GM19395 (cell line): Measurements from ENCODE around the gene FBN2.
"Not testable (repeated sequence)": the region's sequence is repeated elsewhere in the genome, so short reads cannot be mapped to it uniquely, and the experiment has no call there.

Experiments
- ATAC-seq: cut with Tn5 transposase; IDR thresholded peaks from one replicate; pipeline ENCODE4 v1.9.1; 2021; ENCODE audit warnings: mild to moderate bottlenecking, moderate library complexity; ENCODE audit not compliant: unreplicated experiment

FBN2 gene

DNA sequence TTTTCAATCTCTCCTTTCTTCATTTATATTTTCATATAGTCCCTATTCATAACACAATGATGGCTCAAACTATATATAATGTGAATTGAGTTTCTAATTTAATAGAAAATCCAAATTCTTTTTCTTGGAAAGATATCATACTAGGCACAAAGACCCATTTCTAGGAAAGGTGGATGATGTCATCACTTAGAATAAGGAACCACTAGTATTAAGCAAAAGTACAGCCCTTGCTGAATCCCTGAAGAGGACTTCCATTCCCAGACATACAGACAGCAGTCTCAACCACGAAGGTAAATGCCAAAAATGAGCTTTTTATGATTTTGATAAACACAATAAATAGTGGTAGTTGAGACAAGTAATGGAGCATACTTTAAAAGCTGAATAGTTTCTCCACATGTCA, 210.0 kb downstream of the FBN2 start:
- ATAC-seq = no peak

DNA sequence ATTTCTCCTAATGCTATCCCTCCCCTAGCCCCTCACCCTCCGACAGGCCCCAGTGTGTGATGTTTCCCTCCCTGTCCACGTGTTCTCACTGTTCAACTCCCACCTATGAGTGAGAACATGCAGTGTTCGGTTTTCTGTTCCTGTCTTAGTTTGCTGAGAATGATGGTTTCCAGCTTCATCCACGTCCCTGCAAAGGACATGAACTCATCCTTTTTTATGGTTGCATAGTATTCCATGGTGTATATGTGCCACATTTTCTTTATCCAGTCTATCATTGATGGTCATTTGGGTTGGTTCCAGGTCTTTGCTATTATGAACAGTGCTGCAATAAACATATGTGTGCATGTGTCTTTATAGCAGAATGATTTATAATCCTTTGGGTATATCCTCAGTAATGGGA, 216.6 kb downstream of the FBN2 start:
- ATAC-seq = not testable (repeated sequence)

- no peak for ATAC-seq
Measured at GRCh38 chr5:128318691-128319090, 219.4 kb downstream of the FBN2 start.

GRCh38 chr5:128317481-128317880, 220.6 kb downstream of the FBN2 start:
- ATAC-seq = no peak

DNA sequence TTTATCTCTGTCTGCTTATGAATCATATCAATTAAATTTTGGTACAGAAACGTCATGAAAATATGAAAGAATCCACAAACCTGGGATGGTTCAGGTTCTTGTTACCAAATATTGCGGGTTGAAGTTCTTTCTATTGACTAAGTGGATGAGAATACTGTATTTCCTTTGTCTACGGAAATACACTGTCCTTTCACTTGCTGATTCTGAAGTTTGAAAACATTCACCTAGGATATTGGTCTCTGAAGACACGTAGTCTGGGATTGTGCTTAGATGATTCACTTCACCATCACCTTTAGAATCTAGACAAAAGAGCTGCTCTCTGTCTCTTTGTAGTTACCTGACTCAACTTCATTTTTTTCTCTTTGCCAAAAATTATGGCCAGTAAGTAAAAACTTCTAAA, 222.4 kb downstream of the FBN2 start:
- ATAC-seq = no peak

- no peak for ATAC-seq
Measured at GRCh38 chr5:128305341-128305740, 232.7 kb downstream of the FBN2 start.

DNA sequence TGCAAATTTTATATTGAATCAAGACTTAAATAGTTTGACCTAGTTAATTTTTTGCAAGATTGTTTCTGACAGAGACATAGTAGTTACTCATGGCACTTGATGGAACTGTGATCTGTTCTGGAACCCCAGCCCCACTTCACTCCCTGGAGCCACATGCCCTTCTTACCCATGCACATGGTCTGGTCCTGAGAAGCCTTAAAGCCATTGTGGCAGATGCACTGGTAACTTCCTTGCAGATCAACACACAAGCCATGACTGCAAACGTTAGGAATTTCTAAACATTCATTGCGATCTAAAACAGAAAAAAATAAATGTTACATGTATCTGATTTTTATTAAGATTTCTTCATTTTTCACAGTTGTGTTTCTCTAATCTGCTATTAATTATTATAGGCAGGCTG, 233.3 kb downstream of the FBN2 start:
- ATAC-seq = no peak

DNA sequence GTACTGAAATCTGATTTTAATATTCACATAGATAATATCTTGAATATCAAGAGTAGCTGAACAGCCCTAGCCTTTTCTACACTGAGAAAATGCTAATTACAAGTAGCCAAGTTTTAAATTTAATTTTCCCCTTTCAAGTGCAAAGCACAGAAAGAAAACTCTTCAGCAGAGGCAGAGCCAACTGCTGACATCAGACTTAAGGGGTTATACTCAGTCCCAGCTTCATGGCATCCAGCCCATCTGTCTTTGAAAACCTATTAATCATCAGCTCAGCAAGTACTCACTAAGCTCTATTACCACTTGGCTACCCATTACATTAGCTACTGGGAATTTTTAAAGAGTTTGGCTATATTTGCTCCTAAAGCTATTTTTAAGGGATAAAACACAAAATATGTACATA, 234.0 kb downstream of the FBN2 start:
- ATAC-seq = no peak

- no peak for ATAC-seq
Measured at GRCh38 chr5:128303593-128303992, 234.5 kb downstream of the FBN2 start.

DNA sequence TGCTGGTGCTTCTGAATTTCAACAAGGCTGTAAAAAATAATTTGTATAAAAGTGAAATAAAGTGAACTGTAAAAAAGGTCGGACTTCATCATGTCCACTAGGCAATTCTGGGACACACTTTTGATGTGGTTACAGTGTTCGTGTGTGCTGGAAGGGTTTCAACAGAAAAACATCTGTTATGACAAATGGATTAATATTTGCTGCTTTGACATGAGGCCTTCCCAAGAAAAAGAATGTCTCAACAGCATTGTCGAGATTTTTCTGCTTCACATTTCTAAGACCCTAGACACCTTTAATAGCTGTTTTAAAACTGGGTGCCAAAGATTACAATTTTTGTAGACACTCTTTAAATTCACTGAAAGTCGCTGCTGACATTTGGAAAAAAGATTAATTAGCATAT, 237.9 kb downstream of the FBN2 start:
- ATAC-seq = no peak

DNA sequence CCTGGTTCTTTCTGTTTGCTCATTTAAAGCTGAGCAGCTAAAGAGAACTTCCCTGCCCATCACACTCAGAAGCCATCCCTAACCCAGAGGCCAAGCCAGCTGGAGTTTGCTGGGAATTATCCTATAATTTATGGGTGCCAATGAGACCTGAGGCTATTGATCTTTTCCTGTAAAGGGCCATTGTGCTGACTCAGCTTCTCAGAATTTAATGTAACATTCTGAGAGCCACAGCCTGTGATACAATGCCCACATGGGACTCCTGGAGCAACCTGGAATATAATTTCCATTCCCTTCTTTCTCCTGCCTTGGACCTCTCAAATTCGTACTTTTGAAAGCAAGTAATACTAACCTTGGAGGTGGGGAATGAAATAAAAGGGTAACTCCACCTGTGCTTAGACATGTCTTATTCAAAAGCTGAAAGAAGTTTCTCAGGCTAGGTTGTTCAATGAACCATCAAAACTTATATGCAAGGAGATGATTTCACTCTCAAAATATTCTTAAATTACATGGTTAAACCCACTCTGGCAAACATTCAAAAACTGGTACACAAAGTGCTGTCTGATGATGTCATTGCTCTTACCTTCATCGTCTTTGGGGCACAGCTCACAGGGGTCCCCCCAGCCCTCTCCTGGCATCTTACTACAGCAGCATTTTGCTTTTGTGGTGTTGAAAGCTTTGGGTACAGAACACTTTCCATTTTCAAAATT, 247.7 kb downstream of the FBN2 start:
- no peak for ATAC-seq

DNA sequence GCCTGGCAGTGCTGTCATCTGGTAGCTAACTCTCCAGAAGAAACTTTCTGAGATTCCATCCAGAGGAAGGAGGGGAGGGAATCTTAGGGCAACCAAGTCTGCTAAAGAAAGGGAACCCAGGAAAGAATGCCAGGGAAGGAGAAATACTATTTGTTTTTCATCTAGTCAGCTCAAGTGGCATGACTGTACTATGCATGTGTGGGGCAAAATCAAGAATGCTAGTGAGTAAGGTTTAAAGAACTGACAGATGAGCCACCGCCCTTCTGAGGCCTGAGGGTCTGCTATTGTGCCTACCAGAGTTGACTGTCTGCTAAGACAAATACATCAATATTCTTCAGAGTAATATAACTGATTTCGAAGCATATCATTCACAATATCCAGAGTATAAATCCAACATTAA, 250.3 kb downstream of the FBN2 start:
- no peak for ATAC-seq

GRCh38 chr5:128284236-128284635, 253.8 kb downstream of the FBN2 start:
- ATAC-seq = no peak

GRCh38 chr5:128279345-128279744, 258.7 kb downstream of the FBN2 start:
- no peak for ATAC-seq

GRCh38 chr5:128276537-128277216, 261.4 kb downstream of the FBN2 start:
- ATAC-seq = no peak

DNA sequence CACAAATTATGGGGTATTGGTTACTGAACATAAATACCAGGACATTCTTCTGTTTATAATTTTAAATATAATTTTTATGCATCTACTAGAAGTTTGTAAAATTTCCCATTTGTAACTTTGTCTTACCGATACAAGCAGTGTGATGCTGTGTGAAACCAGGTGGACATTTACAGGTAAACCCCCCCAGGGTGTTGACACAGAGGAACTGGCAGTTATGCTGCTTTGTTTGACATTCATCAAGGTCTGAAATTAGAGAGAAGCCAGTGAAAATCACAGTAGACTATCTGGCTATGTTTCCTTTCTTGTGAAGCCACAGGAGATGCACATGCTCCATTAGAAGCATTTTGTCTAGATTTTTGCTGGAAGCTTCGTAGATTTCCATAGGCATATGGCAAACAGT, 263.6 kb downstream of the FBN2 start:
- ATAC-seq = no peak

- ATAC-seq = no peak
Measured at GRCh38 chr5:128273736-128274135, 264.3 kb downstream of the FBN2 start.

DNA sequence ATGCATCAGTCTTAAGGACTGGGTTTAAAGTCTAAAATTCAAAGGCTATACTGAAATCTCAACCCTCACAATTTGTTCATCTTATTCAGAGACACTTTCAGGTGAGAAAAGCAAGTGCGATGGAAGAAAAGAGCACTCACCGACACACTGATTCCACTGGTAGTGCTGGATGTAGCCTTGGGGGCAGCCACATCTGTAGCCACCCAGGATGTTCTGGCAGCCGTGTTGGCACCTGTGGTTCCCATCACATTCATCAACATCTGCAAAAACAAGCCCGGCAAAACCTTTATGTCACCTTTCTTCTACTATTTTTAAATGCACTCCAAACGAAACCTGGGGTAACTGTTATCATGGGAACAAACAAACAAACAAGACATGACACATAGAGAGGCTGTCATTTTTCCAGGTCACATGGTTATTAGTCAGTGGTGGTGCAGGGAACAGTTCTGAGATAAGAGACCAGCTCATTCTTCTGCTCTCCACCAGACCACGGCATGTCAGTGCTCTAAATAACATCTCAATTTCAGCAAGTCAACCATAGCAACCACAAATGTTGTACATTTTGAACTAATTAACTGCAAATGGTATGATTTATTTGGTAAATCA, 266.1 kb downstream of the FBN2 start:
- ATAC-seq = no peak

DNA sequence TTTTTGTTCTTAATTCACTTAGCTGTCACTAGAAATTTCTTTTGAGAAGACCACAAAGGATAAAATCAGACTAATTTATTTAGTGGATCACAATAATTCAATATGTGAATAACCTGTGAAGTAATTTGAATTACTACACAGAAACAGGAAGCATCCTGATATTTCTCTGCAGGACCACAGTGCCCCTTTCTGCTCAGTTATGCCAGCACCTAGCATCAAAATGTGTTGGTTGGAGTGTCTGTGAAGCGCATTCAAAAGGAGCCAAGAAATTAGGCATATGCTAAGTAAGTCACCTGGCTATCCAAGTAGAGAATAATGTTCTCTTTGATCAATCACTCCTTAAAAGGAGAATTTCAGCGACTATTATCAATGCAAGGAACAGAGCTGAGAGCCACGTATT, 267.0 kb downstream of the FBN2 start:
- no peak for ATAC-seq

DNA sequence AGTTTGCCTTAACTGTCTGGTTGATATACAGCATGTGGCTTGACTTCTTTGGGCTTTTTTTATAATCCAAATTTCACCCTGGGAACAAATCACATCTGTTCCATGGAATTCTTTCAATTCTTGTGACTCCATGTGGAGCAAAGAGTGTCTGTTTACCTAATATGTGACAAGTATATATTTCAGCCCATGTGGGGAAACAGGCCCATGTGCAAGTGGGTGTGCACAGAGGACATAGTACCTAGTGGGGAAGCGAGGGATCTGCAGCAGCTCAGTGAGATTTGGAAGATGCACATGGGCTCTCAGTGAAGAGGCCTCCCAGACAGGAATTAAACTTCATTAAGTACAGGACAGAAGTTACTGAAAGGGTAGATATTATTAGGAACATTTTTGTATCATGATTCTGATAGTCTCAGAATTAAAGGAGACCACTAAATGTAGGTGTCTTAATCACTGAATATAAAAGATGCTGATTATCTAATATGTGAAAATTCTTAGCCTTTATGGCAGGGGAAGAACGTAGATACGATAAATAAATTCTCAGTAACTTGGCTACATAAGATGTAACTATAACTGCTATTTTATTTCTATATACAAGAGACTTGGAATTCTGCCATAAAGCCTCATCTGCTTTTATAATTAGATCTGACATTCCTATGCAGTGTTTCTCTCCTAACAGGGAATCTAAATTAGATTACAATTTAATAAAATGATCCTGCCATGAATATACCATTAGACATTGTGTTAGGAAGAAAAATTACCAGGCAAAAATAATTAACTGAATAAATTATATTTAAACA, 273.3 kb downstream of the FBN2 start:
- no peak for ATAC-seq

GRCh38 chr5:128263357-128263756, 274.7 kb downstream of the FBN2 start:
- no peak for ATAC-seq

GRCh38 chr5:128262911-128263310, 275.1 kb downstream of the FBN2 start:
- ATAC-seq = no peak
